ENCODE data around the gene GHRHR.

DNA sequence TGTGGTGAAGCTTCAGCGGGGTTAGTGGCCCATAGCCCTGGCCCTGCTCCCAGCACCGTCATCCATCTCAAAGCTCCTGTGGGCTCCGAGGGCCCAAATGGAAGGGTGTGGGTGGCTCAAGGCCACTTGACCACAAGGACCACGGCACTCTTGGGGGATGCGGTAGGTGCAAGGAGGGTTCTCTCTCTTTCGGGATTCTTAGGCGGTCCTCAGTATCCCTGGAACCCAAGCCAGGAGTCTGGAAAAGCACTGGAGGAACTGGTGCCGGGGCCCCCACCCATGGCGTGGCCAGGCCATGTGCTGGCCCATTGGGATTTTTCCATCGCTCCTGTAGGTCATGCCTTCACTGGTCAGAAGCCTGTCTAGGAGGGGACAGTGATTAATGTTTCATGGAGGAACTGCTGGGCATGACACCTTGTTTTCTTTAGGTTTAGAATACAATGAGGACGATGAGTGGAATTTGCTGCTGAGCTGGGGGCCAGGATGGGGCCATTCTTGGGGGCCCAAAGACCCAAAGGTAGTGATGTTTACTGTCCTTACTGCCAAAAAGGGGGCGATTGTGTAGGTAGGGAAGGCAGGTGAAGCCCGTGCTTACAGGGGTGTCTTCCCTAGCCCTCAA, 35.4 kb upstream of the GHRHR start:
- TF ChIP-seq CTCF (IDR thresholded peaks at IDR 0.05), result no peak
- TF ChIP-seq POLR2A (IDR thresholded peaks at IDR 0.05), result no peak
- no peak for TF ChIP-seq POLR2AphosphoS5 (IDR thresholded peaks at IDR 0.05)
